BE2C (cell line): Measurements from ENCODE around the gene FLNA.

Experiments
- DNase-seq: peaks from one replicate; pipeline ENCODE4 v3.0.0-alpha.2; 2020
- H3K27me3 ChIP-seq: fragments of 250-450 bp; sonication (Bioruptor Pico); 2 replicates; pipeline ENCODE4 v1.5.1; 2020; ENCODE audit warnings: mild to moderate bottlenecking
- H3K36me3 ChIP-seq: fragments of 250-450 bp; sonication (Bioruptor Pico); 2 replicates; pipeline ENCODE4 v1.5.1; 2020; ENCODE audit warnings: mild to moderate bottlenecking
- H3K4me1 ChIP-seq: fragments of 250-450 bp; sonication (Bioruptor Pico); 2 replicates; pipeline ENCODE4 v1.5.1; 2020
- H3K4me3 ChIP-seq: 2 replicates; pipeline ENCODE4 v1.5.1; 2011; ENCODE audit warnings: low read depth, low read length
- H3K9me3 ChIP-seq: fragments of 250-450 bp; sonication (Bioruptor Pico); 2 replicates; pipeline ENCODE4 v1.5.1; 2020
- CTCF ChIP-seq: IDR thresholded peaks from 2 replicates; pipeline ENCODE4 v1.5.1; 2012; ENCODE audit warnings: mild to moderate bottlenecking, low read depth, low read length

Gene FLNA

GRCh38 chrX:154384284-154384892, 10.0 kb upstream of the FLNA start:
- no peak for DNase-seq
- TF ChIP-seq CTCF: peak; percentile 20; the same call in 1 of the 2 replicates
- Histone ChIP-seq H3K36me3 (peaks cover 3% of the 10 kb centered on the region; the same call in 1 of the 2 replicates), H3K4me1 (no peaks in the 10 kb centered on the region), H3K27me3 (no peaks in the 10 kb centered on the region), H3K4me3 (no peak overlapping the region), H3K9me3 (no peaks in the 10 kb centered on the region)

GRCh38 chrX:154383359-154384283, 9.2 kb upstream of the FLNA start:
- Histone ChIP-seq H3K36me3 (peaks cover 3% of the 10 kb centered on the region; the same call in 1 of the 2 replicates), H3K4me1 (no peaks in the 10 kb centered on the region), H3K4me3 (no peak overlapping the region), H3K27me3 (no peaks in the 10 kb centered on the region), H3K9me3 (no peaks in the 10 kb centered on the region)
- TF ChIP-seq CTCF: no peak
- DNase-seq: no peak

- no peak for TF ChIP-seq CTCF
- DNase-seq: no peak
- H3K4me3 ChIP-seq: no peak overlapping the region
- H3K4me1 ChIP-seq: no peaks in the 10 kb centered on the region
- no peaks in the 10 kb centered on the region for H3K9me3 ChIP-seq
- H3K36me3 ChIP-seq: peaks cover 3% of the 10 kb centered on the region; the same call in 1 of the 2 replicates
- no peaks in the 10 kb centered on the region for H3K27me3 ChIP-seq
Measured at GRCh38 chrX:154382483-154383069, 8.1 kb upstream of the FLNA start.

- no peaks in the 10 kb centered on the region for H3K4me1 ChIP-seq
- no peak for DNase-seq
- no peaks in the 10 kb centered on the region for H3K27me3 ChIP-seq
- H3K4me3 ChIP-seq: no peak overlapping the region
- no peaks in the 10 kb centered on the region for H3K9me3 ChIP-seq
- TF ChIP-seq CTCF: no peak
- H3K36me3 ChIP-seq: peaks cover 3% of the 10 kb centered on the region; the same call in 1 of the 2 replicates
Measured at GRCh38 chrX:154381271-154381670, 6.8 kb upstream of the FLNA start.

- Histone ChIP-seq H3K36me3 (peaks cover 3% of the 10 kb centered on the region; the same call in 1 of the 2 replicates), H3K9me3 (no peaks in the 10 kb centered on the region), H3K27me3 (no peaks in the 10 kb centered on the region), H3K4me1 (no peaks in the 10 kb centered on the region), H3K4me3 (no peak overlapping the region)
- TF ChIP-seq CTCF: no peak
- DNase-seq: no peak
Measured at GRCh38 chrX:154380787-154381186, 6.4 kb upstream of the FLNA start.
